GM12878 (cell line): Measurements from ENCODE around the gene ARHGEF11. TPM values are rescaled to one million over a fixed set of nuclear protein-coding genes. Genes with fewer than 3 reads are reported as not detected.

Source experiments
- ATAC-seq: fragments of 200-7000 bp; cut with Tn5 transposase; 3 replicates; pipeline ENCODE4 v1.9.1; 2020; ENCODE audit warnings: mild to moderate bottlenecking, moderate library complexity
- BruUV-seq: library from RNA; stranded (reverse); fragments of 400-500 nt; replicated peaks from 2 replicates; lab custom pipeline; 2021; lab: Mats Ljungman, UMichigan
- CTCF ChIA-PET: fragments of 300-600 bp; sonication (Branson Sonifier 250); formaldehyde crosslinking; extraction: SDS; loops from one replicate; lab custom pipeline; 2021; ENCODE audit warnings: inconsistent platforms; lab: Yijun Ruan, JAX
- POLR2A ChIA-PET: fragments of 350-600 bp; formaldehyde crosslinking; extraction: SDS; loops from one replicate; lab custom pipeline; 2021; ENCODE audit warnings: inconsistent platforms; lab: Charles Lee
- RAD21 ChIA-PET: fragments of 300-600 bp; sonication (Branson Sonifier 250); formaldehyde crosslinking; loops from one replicate; lab custom pipeline; 2023; ENCODE audit warnings: antibody characterized with exemption; ENCODE audit not compliant: unreplicated experiment; lab: Charles Lee
- SMC1A ChIA-PET: fragments of 300-600 bp; sonication (Branson Sonifier 250); formaldehyde crosslinking; loops from one replicate; lab custom pipeline; 2023; ENCODE audit not compliant: unreplicated experiment, uncharacterized antibody; lab: Charles Lee
- DNase-seq: peaks from one replicate; pipeline ENCODE4 v3.0.0-alpha.2; 2011; ENCODE audit warnings: low read depth, low spot score
- FAIRE-seq: peaks from 3 replicates; lab custom pipeline; 2011; peaks lifted over from hg19 to GRCh38; lab: Jason Lieb, UNC
- H2AFZ ChIP-seq: 2 replicates; pipeline ENCODE4 v1.6.0; 2011; ENCODE audit warnings: low read depth, low read length, control low read depth; ENCODE audit not compliant: control insufficient read depth
- H3K27ac ChIP-seq: 2 replicates; pipeline ENCODE4 v1.5.1; 2011; ENCODE audit warnings: control low read depth; ENCODE audit not compliant: control insufficient read depth, insufficient read depth
- H3K27me3 ChIP-seq, 2 experiments: replicated peaks in 1 of 2; 2 replicates each; pipeline versions ENCODE4 v1.6.0 to v1.6.1; 2011; ENCODE audit warnings: low read length in 1 of 2; ENCODE audit not compliant: control insufficient read depth in 2 of 2, insufficient read depth in 2 of 2
- H3K36me3 ChIP-seq, 2 experiments: 2 replicates each; pipeline ENCODE4 v1.5.1; 2011; ENCODE audit warnings: low read length in 1 of 2; ENCODE audit not compliant: control insufficient read depth in 2 of 2, insufficient read depth in 2 of 2
- H3K4me1 ChIP-seq: 2 replicates; pipeline ENCODE4 v1.6.1; 2011; ENCODE audit warnings: mild to moderate bottlenecking, low read length, moderate library complexity, mixed read lengths; ENCODE audit not compliant: control insufficient read depth, insufficient read depth
- H3K4me2 ChIP-seq: 2 replicates; pipeline ENCODE4 v1.6.0; 2011; ENCODE audit warnings: control low read depth; ENCODE audit not compliant: control insufficient read depth, insufficient read depth
- H3K4me3 ChIP-seq: fragments of 200-600 bp; sonication (generic); 2 replicates; pipeline ENCODE4 v1.5.1; 2016
- H3K79me2 ChIP-seq: 2 replicates; pipeline ENCODE4 v1.6.0; 2011; ENCODE audit warnings: low read length; ENCODE audit not compliant: control insufficient read depth, insufficient read depth
- H3K9ac ChIP-seq: 2 replicates; pipeline ENCODE4 v1.8.0; 2011; ENCODE audit warnings: low read length, control low read depth, mixed read lengths; ENCODE audit not compliant: control insufficient read depth, insufficient read depth
- H3K9me3 ChIP-seq: replicated peaks from 3 replicates; pipeline ENCODE4 v1.5.1; 2011; ENCODE audit warnings: mild to moderate bottlenecking, low read length; ENCODE audit not compliant: control insufficient read depth, insufficient read depth
- H4K20me1 ChIP-seq: 2 replicates; pipeline ENCODE4 v1.6.0; 2011; ENCODE audit not compliant: control insufficient read depth, insufficient read depth
- ASH2L ChIP-seq: fragments of 300-600, 200-600 bp; sonication (generic); IDR thresholded peaks from 2 replicates; pipeline ENCODE4 v1.6.1; 2017; ENCODE audit warnings: low read depth, mild to moderate bottlenecking, borderline replicate concordance
- BMI1 ChIP-seq: fragments of 450-650 bp; IDR thresholded peaks from 2 replicates; pipeline ENCODE4 v1.6.1; 2016; ENCODE audit warnings: mild to moderate bottlenecking, moderate library complexity, borderline replicate concordance
- EZH2 ChIP-seq: IDR thresholded peaks from 2 replicates; pipeline ENCODE4 v1.6.1; 2012; ENCODE audit warnings: low read depth, mild to moderate bottlenecking, control low read depth, inconsistent platforms, low read length, borderline replicate concordance; ENCODE audit not compliant: control insufficient read depth
- FOXK2 ChIP-seq: fragments of 450-650 bp; IDR thresholded peaks from 2 replicates; pipeline ENCODE4 v1.6.1; 2017; ENCODE audit warnings: mild to moderate bottlenecking, moderate library complexity
- HDAC2 ChIP-seq: fragments of 200-600 bp; sonication (generic); IDR thresholded peaks from 2 replicates; pipeline ENCODE4 v1.6.1; 2017
- IKZF2 ChIP-seq, 2 experiments: fragments of 450-650 bp; IDR thresholded peaks; 2 replicates each; pipeline ENCODE4 v1.6.1; 2017; ENCODE audit warnings: mild to moderate bottlenecking in 2 of 2, moderate library complexity in 2 of 2
- KAT2A ChIP-seq: conservative IDR thresholded peaks from 2 replicates; pipeline ENCODE4 v1.6.1; 2011; ENCODE audit warnings: low read depth, low read length; ENCODE audit not compliant: control insufficient read depth
- MTA3 ChIP-seq: IDR thresholded peaks from 2 replicates; pipeline ENCODE4 v1.6.1; 2012; ENCODE audit warnings: low read length, inconsistent platforms, borderline replicate concordance
- NKRF ChIP-seq: fragments of 450-650 bp; conservative IDR thresholded peaks from 2 replicates; pipeline ENCODE4 v1.6.1; 2017; ENCODE audit warnings: mild to moderate bottlenecking, moderate library complexity
- POLR2A ChIP-seq: IDR thresholded peaks from 2 replicates; pipeline ENCODE4 v1.6.1; 2011; ENCODE audit warnings: low read depth, mild to moderate bottlenecking, low read length
- SMAD1 ChIP-seq: fragments of 450-650 bp; IDR thresholded peaks from 2 replicates; pipeline ENCODE4 v1.6.1; 2018; ENCODE audit warnings: mild to moderate bottlenecking, low read depth; ENCODE audit not compliant: partially characterized antibody
- ZBTB40 ChIP-seq: fragments of 450-650 bp; IDR thresholded peaks from 2 replicates; pipeline ENCODE4 v1.6.1; 2016; ENCODE audit warnings: mild to moderate bottlenecking, moderate library complexity, borderline replicate concordance
- WGBS: methylation state at CpG from one replicate; pipeline ENCODE4 v1.1.6; 2016; ENCODE audit warnings: low lambda C conversion rate; ENCODE audit not compliant: insufficient replicate concordance, insufficient coverage; ENCODE audit errors: missing lambda C conversion rate; 5-methylcytosine and 5-hydroxymethylcytosine counted together
- in situ Hi-C: fragments of 300-500 bp; cut with MboI; formaldehyde crosslinking; loops from 9 replicates; pipeline ENCODE4 v1.14.3; 2018; ENCODE audit warnings: mixed read lengths
- intact Hi-C: fragments of 100-400 bp; cut with micrococcal nuclease; formaldehyde crosslinking; loops from one replicate; pipeline ENCODE4 v1.14.2; 2022; ENCODE audit not compliant: unreplicated experiment
- polyA plus RNA-seq, 11 experiments: library from polyadenylated mRNA; depleted of rRNA in 4 of 11; unstranded in 6 of 11; stranded (reverse) in 5 of 11; fragments of >200 nt; fragmentation: Nextera tagmentation in 4 of 11; fragmentation: Illumina TruSeq in 1 of 11; extraction: Ambion mirVana in 4 of 11; extraction: Trizol in 1 of 11; gene quantifications; 1 replicate in 1 of 11; 2 replicates in 10 of 11; pipeline versions ENCODE4 v1.2.1 to v1.2.3, GENCODE V29; 2011 to 2016; ENCODE audit warnings: inconsistent platforms in 2 of 11, missing spikeins in 2 of 11, low read depth in 1 of 11
- total RNA-seq, 4 experiments: library from RNA; depleted of rRNA in 3 of 4; stranded (reverse); fragments of >200 nt in 3 of 4; fragmentation: Illumina TruSeq in 1 of 4; extraction: Trizol in 1 of 4; gene quantifications; 2 replicates each; pipeline versions ENCODE4 v1.2.1 to v1.2.3, GENCODE V29; 2013 to 2021

Gene ARHGEF11
- total and polyA plus RNA-seq, 10 of the 15 experiments (the other 5 are each of a cell fraction or from before 2014, with no cell fraction given) = 0.05 to 12.7 (median 1.8) TPM

- in situ Hi-C loops (no loop called here), intact Hi-C loops (no loop called here)
- Histone ChIP-seq H3K4me2 (no peak overlapping the region), H3K27me3 (no peaks in the 10 kb centered on the region), H3K9ac (no peak overlapping the region), H3K4me1 (no peaks in the 10 kb centered on the region; the same call in 1 of the 2 replicates), H3K4me3 (no peak overlapping the region), H4K20me1 (no peaks in the 10 kb centered on the region), H3K9me3 (no peaks in the 10 kb centered on the region), H3K36me3 (no peaks in the 10 kb centered on the region), H3K27ac (no peak overlapping the region), H3K79me2 (peaks cover 7% of the 10 kb centered on the region), H2AFZ (no peak overlapping the region)
- no TSS peak for BruUV-seq
- DNase-seq (no peak), ATAC-seq (no peak), FAIRE-seq (no peak)
- POLR2A ChIA-PET = interaction anchor here (0.6 to 0.7 kb wide), 2 partner anchors 40 to 248 kb away, joined by 3 to 4 read pairs; no protein-coding TSS in a partner anchor
- CTCF ChIA-PET = interaction anchor here (0.8 kb wide), 1 partner anchor 9 kb away, joined by 3 read pairs; no protein-coding TSS in a partner anchor
- TF ChIP-seq ASH2L (no peak), HDAC2 (no peak), IKZF2 (IDR thresholded peaks at IDR 0.05) (no peak), EZH2 (no peak), POLR2A (no peak), KAT2A (no peak), FOXK2 (no peak), NKRF (no peak), SMAD1 (no peak), MTA3 (no peak), ZBTB40 (no peak), BMI1 (no peak)
- RAD21 ChIA-PET = interaction anchor here (1.5 kb wide), 1 partner anchor 9 kb away, joined by 5 read pairs; no protein-coding TSS in a partner anchor
- SMC1A ChIA-PET = interaction anchor here (1.7 to 1.9 kb wide), 2 partner anchors 9 to 65 kb away, joined by 3 to 8 read pairs; no protein-coding TSS in a partner anchor
- WGBS = 96% methylated on average over 2 of the region's 6 CpGs
Observed at GRCh38 chr1:157035121-157035520, 10.4 kb downstream of the ARHGEF11 start.
